HG02610 (cell line): Measurements from ENCODE around the gene EWSR1.
"Not testable (repeated sequence)": the region's sequence is repeated elsewhere in the genome, so short reads cannot be mapped to it uniquely, and the experiment has no call there.

Source experiments
- ATAC-seq: cut with Tn5 transposase; IDR thresholded peaks from one replicate; pipeline ENCODE4 v1.9.1; 2021; ENCODE audit warnings: mild to moderate bottlenecking, moderate library complexity; ENCODE audit not compliant: unreplicated experiment

EWSR1 gene

DNA sequence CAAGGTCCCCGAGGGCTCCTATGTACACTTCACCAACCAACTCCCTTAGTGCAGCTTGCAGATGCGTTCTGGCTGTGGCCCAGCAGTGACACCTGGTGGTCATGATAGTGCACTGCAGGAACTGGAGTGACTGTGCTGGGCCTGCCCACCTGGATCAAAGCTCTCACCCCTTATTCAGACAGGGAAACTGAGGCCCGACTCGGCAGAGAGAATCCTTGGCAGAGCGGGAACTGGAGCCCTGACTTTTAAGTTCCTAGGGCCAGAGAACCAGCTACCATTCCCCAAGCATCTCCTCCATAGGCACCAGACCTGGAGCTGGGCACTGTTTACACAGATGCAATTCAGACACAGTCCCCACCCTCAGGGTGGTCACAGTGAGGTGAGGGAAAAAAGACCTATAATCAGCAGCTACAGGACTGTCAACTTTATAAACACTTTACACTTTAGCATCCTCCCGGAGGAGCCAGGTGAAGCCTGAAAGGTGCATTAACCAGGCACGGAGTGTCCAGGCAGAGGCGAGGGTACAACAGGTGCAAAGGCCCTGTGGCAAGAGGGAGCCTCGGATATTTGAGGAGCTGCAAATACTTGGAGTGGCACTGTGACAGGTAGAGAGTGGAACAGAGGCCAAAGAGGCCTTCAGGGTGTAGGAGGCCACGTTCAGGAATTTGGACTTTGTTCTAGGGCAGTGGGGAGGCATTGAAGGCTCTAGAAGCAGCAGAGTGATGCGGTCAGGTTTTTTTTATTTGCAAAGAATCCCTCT is 22.3 kb upstream of the EWSR1 start:
- ATAC-seq = no peak

- ATAC-seq = not testable (repeated sequence)
Observed at GRCh38 chr22:29247891-29248290, 20.2 kb upstream of the EWSR1 start.

DNA sequence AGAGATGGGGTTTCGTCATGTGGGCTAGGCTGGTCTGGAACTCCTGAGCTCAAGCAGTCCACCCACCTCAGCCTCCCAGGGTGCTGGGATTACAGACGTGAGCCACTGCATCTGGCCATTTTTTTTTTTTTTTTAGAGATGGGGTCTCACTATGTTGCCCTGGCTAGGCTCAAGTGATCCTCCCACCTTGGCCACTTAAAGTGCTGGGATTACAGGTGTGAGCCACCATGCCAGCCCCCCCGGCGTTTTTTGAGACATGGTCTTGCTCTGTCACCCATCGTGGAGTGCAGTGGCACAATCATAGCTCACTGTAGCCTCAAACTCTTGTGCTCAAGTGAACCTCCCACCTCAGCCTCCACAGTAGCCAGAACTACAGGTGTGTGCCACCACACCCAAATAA is 16.8 kb upstream of the EWSR1 start:
- ATAC-seq = no peak

DNA sequence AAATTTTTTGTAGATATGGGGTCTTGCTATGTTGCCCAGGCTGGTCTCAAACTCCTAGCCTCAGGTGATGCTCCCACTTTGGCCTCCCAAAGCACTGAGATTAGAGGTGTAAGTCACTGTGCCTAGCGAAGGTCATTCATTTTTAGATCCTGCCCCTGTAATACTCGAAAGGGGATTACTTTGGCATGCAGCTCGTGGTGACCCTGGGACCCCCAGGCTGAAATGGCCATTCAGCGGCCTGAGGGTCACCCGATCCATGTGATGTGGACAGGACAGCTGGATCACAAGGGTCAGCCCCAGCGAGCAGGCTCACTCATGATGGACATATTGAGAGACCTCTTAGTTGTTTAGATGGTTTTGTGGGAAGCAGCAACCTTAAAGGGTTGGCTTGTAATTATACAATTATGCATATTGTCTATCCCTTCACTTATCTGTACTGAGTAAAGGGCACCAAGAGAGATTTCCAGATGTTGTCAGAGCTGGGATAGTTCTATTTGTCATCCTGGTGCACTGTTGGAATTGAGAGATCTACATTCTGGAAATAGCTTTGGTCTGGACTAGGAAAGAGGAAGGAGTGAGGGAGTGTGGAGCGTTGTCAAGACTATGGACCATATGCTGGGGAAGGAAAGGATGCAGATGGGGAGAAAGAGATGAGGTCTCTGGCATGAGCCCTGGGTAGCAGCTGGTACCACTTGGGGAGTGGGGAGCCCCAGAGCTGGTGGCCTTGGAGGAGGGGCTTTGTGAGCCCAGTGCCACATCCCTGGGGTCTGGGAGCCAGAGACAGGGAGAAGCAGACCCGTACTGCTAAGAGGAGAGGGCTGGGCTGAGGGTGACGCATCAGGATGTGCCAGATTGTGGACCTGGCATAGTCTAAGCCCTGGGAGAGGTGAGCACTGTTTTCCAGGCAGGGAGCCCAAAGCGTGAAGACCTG is 15.8 kb upstream of the EWSR1 start:
- no peak for ATAC-seq

DNA sequence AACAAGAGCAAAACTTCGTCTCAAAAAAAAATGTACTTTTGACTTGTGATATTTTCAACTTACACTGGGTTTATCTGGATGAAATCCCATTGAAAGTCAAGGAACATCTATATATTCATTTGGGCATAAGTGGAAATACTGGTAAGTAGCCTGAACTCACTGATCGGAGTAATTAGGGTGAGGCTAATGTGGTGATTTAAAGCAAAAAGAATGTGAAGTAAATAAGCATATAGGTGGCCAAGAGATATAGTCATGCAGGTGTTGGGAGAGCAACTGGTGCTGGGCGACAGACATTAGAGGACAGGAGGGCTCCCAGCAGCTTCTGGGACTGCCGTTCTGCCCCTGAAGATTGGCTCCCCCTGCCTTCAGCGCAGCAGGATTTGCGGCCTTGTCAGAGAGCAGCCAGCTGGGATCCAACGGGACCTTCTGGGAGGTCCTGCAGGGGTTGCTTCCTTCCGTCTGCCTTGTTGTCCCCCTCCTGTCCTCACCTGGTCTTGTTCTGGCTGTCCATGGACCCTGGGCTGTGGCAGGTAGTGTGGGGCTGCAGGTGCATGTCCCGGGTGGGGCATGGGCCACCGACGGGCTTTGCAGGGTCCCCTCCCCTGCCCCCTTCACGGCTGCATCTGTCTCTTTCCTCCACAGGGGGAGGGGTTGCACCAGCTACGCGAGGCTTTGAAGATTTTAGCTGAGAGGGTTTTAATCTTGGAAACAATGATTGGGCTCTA is 14.3 kb upstream of the EWSR1 start:
- no peak for ATAC-seq

DNA sequence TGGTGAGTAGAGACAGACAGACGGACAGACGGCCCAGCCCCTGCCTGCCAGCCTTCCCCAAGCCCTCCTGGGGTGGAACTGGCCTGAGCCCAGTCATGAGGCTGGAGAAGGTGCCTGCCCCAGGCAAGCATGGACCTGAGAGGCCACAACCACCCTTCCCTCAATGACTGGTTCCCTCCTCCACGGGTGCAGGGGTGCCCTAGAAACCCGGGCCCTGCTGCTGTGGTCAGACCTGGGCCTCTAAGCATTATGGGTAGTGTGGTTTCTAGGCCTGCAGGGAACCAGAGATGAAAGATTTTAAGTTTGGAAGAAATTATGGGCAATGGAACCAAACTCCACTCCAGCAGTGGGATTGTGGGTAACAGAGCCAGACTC is 13.8 kb upstream of the EWSR1 start:
- ATAC-seq = no peak

GRCh38 chr22:29255064-29255621 is 12.9 kb upstream of the EWSR1 start:
- no peak for ATAC-seq

GRCh38 chr22:29256606-29257325 is 11.3 kb upstream of the EWSR1 start:
- no peak for ATAC-seq

DNA sequence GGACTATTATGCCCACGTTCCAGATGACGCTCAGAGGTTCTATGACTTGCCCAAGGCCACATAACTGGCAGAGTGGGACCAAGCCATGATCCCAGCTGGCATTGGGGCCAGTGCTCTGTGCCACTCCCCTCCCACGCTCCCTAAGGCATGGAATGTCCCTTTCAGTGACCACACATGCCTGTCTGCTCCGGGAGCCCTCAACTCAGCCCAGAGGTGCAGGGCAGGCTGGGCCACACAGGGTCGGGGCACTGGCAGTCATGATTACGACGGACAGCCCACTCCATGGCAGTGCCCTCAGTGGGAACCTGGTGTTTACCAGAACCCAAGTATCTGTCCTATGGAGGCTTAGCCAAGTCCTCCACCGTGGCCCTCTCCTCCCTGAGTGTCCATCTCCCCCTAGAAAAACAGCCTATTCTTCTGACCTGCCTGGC is 10.3 kb upstream of the EWSR1 start:
- no peak for ATAC-seq

DNA sequence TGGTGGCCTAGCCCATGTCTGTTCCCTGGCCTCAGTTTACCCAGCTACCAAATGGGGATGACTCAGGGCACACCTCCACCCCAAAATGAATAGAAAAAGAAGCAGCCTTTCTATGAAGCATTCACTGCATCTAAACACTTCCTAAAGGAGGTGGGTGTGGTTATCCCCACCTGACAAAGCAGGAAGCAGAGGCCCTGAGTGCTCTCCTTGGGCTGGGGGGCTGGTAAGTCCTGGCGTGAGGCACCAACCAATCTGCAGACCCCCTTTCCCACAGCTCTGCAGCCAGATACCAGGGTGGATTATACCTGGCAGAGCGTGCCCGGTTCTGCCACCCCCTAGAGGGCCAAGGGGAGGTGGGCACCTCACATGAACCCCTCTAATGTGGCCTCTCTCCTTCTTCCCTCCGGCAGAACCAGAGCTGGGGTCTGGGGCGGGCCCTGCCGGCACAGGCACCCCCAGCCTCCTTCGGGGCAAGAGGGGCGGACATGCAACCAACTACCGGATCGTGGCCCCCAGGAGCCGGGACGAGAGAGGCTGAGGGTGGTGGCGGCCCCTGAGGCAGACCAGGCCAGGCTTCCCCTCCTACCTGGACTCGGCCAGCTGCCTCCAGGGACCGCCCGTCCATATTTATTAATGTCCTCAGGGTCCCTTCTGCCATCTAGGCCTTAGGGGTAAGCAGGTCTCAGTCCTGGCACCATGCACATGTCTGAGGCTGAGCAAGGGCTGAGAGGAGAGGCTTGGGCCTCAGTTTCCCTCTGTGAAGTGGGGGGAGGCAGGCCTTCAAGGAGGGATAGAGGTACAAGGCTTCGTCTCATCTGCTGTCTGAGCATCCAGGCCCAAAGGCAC is 9.4 kb upstream of the EWSR1 start:
- ATAC-seq = no peak

DNA sequence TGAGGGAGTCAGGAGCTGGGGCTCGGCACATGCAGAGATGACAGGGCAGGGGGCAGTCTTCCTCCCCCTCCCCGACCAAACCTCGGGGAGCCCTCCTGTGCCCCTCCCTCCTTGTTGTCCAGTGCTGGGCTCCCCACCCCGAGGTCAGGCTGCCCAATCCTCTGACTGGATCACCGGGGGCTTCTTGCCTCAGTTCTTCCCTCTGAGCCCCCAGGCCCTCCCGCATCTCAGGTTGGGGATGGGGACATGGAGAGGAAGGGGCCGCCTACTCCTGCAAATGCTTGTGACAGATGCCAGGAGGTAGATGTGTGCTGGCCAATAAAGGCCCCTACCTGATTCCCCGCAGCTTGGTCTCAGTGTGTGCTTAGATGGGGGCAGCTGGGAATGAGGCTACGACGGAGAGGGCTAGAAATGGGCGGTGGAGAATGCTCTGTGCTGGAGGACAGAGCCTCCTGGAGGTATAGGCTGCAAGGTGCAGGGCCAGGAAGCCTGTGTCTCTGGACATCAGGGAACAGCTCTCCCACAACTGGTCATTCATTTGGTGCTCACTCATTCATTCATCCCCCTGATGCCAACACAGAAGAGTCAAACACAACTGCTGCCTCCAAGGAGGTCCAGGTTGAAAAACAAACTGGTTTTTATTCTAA is 8.7 kb upstream of the EWSR1 start:
- no peak for ATAC-seq

- no peak for ATAC-seq
Observed at GRCh38 chr22:29260031-29260560, 8.0 kb upstream of the EWSR1 start.

- ATAC-seq = no peak
Observed at GRCh38 chr22:29260601-29261315, 7.3 kb upstream of the EWSR1 start.

- ATAC-seq = no peak
Observed at GRCh38 chr22:29263791-29264276, 4.2 kb upstream of the EWSR1 start.

- no peak for ATAC-seq
Observed at GRCh38 chr22:29265305-29265704, 2.8 kb upstream of the EWSR1 start.

DNA sequence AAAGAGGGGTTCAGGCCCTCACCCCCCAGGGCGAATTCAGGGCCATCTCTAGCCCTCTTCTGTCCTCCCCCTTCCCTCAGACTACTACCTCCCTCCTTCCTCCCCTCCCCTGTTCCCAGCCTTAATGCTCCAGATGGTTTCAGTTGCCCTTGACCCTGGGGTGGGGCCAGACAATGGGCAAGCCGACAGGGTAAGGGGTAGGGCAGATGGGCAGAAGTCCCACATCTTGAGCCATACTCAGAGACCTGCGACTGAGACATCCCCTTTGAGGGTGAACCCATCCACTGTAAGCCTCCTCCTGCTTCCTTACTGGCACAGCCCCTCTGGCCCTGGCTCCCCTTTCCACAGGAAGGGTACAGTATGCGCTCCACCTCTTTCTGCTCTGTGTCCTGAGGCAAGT is 2.1 kb upstream of the EWSR1 start:
- no peak for ATAC-seq

DNA sequence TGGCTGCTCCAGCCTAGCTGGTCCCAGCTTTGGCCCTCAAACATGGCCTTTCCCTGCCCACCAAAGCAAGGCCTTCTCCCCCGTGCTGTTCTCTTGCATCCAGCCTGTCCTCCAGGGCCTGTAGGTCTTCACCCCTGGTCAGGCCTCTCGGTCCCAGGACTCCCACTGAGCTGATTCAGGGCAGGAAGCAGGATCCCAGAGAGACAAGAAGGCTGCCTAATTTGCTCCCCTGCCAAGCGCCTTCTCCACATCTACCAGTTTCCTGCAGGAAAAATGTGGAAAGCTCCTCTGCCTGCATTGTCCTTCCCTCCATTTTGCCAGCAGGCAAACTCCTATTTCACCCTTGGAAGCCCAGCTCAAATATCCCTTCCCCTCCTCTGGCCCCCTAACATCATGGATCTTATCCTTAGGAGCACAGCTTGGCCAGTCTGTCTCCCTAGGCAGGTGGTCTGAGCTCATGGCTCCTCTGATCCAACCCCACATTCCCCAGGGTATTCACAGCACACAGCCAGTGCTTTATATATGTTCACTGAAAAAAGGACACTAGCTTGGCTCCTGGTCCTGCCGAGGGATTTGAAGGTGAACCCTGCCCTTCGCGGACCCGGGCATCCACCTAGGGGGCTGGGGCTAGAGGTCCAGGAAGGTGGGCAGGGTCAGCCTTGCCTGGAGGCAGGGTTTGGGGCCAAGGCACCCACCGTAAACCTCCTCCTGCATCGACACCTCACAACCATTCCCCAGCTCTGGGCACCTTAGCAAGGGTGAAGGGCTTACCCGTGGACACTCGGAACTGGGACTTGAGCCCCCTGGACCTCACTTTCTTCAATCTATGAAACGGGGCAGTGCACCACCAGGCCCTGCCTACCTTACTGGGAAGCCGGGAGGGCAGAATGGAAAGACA is 1.3 kb upstream of the EWSR1 start:
- ATAC-seq = no peak
